Myometrial cell (primary cell): ENCODE data around the gene KCNQ2. TPM values are rescaled to one million over a fixed set of nuclear protein-coding genes. Genes with fewer than 3 reads are reported as not detected.

Experiments
- total RNA-seq: library from RNA; depleted of rRNA; stranded (reverse); fragments of >200 nt; gene quantifications from 2 replicates; pipeline ENCODE4 v1.2.3, GENCODE V29; 2015

Gene KCNQ2
- total RNA-seq, result 1.4 TPM in 1 of 2 replicates, not detected in the other

GRCh38 chr20:63471981-63472831 lies at the start of gene KCNQ2:
TSS of gene KCNQ2 (minus strand) at chr20:63472655. CDS start at chr20:63472463, 192 bp downstream.

GRCh38 chr20:63520504-63520933 lies 48.1 kb upstream of the KCNQ2 start, which contains the start of gene PPDPF:
TSS of gene PPDPF (plus strand) at chr20:63520765. CDS start at chr20:63521309, 544 bp downstream.

DNA sequence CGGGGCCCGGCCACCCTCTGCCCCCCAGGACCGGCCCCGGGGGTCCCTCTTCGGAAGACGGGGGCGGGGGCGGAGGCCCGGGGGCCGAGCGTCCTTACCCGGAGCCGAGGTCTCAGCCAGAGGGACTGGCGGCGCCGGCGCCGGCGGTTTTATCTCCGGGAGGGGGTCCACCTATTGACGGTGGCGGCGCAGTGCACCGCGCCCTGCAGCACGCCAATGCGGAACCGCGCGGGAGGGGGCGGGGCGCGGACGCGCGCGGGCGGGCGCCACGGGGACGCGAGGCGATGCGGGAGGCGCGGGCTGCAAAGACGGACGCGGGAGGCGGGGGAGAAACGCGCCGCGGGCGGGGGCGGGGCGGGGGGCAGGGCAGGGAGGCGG lies 26.5 kb upstream of the KCNQ2 start, which contains the start of gene EEF1A2:
Gene EEF1A2 (minus strand): TSS at position 124 of the 378 bp plus-strand sequence. CDS start 1,320 bp downstream, outside the sequence.

DNA sequence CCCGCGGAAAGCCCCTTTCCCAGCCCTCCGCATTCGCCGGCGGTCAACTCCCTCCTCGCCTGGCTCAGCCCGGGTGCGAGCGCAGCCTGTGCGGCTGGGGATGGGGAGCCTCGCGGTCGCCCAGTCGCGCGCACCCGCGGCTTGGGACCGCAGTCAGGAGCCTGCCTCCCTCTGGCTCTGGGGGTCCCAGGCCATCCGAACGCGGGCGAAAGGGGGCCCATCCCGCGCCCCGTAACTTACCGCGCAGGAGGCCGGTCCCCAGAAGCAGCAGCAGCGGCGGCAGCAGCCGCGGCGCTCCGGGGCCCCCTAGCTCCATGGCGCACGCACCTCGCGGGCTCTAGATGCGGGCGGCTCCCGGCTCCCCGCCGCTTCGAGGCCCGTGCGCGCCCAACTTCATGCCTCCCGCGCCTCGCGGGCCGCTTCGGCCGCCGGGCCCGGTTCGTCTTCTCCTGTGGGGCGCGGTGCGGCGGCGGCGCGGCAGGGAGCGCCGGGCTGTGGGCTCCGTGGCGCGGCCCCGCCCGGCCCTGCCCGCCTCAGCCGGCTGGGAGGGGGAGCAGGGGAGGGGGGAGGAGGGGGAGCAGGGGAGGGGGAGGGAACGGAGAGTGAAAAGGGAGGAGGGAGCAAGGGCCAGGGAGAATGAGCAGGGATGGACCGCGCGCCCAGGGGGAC lies 111.5 kb downstream of the KCNQ2 start, which contains the start of gene CHRNA4:
Gene CHRNA4 (minus strand): TSS at position 500 of the 669 bp plus-strand sequence. CDS start 184 bp downstream, at position 316.

Other genes with a start within 250 kb of the KCNQ2 start
- not detected in 2 replicates for gene BIRC7, start 236.8 kb downstream of the KCNQ2 start, total RNA-seq
- not detected in 2 replicates for gene NKAIN4, start 218.2 kb downstream of the KCNQ2 start, total RNA-seq
- 108 and 118 TPM in 2 replicates for gene ARFGAP1, start 199.8 kb downstream of the KCNQ2 start, total RNA-seq
- not detected in 2 replicates for gene COL20A1, start 179.5 kb downstream of the KCNQ2 start, total RNA-seq
- gene CHRNA4, start 111.3 kb downstream of the KCNQ2 start, total RNA-seq, result not detected in 2 replicates
- 0.58 TPM in 1 of 2 replicates, not detected in the other for gene EEF1A2, start 26.4 kb upstream of the KCNQ2 start, total RNA-seq
- gene PPDPF, start 48.1 kb upstream of the KCNQ2 start, total RNA-seq, result 133 and 178 TPM in 2 replicates
- gene PTK6, start 64.7 kb upstream of the KCNQ2 start, total RNA-seq, result not detected in 2 replicates
- not detected in 2 replicates for gene SRMS, start 75.1 kb upstream of the KCNQ2 start, total RNA-seq
- gene FNDC11, start 81.5 kb upstream of the KCNQ2 start, total RNA-seq, result 1.1 and 1.7 TPM in 2 replicates
- gene HELZ2, start 101.6 kb upstream of the KCNQ2 start, total RNA-seq, result 24.2 and 30.1 TPM in 2 replicates
- 11.3 and 13.3 TPM in 2 replicates for gene GMEB2, start 154.4 kb upstream of the KCNQ2 start, total RNA-seq
- gene STMN3, start 180.8 kb upstream of the KCNQ2 start, total RNA-seq, result 53.3 and 67.2 TPM in 2 replicates
- gene RTEL1, start 185.7 kb upstream of the KCNQ2 start, total RNA-seq, result 13.5 and 14.0 TPM in 2 replicates
- gene TNFRSF6B, start 224.0 kb upstream of the KCNQ2 start, total RNA-seq, result 250 and 261 TPM in 2 replicates
- 38.9 and 59.5 TPM in 2 replicates for gene ARFRP1, start 235.3 kb upstream of the KCNQ2 start, total RNA-seq
- 24.1 and 42.7 TPM in 2 replicates for gene ZGPAT, start 235.4 kb upstream of the KCNQ2 start, total RNA-seq